HG03060 (cell line): ENCODE data around the gene TYW1.
"Not testable (repeated sequence)": the region's sequence is repeated elsewhere in the genome, so short reads cannot be mapped to it uniquely, and the experiment has no call there.

Source experiments
- ATAC-seq: cut with Tn5 transposase; IDR thresholded peaks from one replicate; pipeline ENCODE4 v1.9.1; 2021; ENCODE audit warnings: low read depth, moderate number of reproducible peaks; ENCODE audit not compliant: unreplicated experiment

The TYW1 gene

DNA sequence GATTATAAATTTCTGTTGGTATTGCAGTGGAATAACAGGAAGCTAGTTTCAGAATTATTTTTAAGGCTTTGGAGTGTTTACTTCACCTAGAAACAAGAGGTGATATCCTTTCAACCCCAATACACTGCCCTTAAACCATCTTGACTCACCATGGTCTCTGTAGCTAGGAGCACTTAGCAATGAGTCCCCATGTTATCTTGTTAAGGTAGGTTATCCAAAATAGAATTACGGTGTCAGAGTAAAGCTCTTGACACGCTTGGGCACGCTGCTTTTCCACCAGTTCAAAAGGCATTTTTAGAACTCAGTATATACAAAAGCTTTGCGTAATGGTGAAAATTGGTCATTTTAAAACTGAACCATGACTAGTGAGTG is 46.9 kb downstream of the TYW1 start:
- not testable (repeated sequence) for ATAC-seq

DNA sequence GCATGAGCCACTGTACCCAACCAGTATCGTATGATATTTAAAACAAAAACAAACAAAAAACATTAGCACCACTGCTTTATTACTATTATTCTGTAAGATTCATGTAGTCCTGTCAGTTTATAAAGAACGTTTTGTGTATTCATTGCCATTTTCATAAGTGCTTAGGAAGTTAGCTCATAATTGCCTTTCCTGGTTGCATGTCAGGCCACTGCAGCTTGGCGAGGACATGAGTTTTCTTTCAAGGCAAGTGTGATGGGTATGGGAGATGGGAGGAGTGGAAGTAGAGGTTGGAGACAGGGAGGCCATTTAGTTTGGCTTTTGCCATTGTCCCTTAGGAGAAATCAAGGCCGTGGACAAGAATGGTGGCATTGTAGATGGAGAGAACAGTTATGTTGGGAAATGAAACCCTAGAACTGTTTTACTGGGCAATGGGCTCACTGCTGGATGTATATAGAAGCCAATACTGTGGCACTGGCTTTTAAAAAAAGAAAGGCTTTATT is 48.9 kb downstream of the TYW1 start:
- no peak for ATAC-seq

DNA sequence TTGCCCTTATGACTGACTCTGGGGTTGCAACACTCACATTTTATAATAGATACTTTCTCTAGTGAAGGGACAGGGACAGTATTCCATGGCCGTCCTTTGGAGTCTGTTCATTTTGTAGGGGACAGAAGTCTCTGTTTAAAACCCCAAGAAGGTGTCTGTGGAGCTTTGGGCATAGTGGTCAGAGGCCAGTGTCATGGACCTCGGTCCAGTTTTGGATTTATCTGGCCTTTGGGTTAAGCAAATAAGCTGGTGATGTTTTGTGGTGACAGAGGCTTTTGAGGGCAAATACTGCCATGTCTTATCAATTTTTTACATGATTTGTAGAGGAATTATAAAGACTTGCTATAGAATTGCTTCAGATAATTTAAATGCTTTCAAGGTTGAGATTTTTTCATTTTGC is 50.2 kb downstream of the TYW1 start:
- ATAC-seq: not testable (repeated sequence)

DNA sequence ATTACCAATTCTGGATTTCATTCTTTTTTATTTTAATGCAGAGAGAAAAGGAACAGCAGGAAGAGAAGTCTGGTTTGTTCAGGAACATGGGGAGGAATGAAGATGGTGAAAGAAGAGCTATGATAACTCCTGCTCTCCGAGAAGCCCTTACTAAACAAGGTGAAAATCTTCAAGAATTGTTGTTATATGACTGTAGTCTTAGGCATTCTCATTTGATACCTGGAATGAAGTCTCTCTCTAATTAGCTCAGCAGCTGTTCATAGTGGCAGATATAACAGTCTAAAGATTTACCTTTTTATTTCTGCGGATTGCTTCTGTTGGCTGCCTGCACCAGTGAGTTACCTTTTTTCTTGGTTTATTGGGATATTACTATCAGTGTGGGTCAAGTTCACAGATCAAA is 53.3 kb downstream of the TYW1 start:
- not testable (repeated sequence) for ATAC-seq

DNA sequence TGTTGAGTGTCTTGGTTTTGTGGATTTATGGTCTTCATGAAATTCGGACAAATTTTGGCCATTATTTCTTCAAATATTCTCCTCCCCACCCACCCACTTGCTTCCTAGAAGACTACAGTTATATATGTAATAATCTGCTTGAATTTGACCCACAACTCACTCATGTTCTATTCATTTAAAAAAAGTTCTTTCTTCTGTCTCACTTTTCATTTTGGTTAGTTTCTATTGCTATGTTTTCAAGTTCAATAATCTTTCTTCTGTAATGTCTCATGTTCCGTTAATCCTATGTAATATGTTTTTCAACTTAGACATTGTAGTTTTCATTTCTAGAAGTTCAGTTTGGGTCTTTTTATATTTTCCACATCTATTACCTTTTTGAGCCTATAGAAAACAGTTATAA is 55.5 kb downstream of the TYW1 start:
- not testable (repeated sequence) for ATAC-seq

DNA sequence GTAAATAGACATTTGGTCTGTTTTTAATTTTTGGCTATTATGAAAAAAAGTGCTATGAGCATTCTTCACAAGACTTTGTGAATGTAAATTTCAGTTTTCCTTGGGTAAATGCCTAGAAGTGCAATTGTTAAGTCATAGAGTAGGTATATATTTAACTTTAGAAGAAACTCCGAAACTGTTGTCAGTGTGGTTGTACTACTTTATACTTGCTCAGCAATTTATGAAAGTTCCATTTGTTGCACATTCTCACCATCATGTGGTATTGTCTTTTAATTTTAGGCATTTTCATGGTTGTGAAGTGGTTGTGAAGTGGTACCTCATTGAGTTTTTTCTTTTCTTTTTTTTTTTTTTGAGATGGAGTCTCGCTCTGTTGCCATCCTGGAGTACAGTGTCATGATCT is 60.0 kb downstream of the TYW1 start:
- no peak for ATAC-seq

DNA sequence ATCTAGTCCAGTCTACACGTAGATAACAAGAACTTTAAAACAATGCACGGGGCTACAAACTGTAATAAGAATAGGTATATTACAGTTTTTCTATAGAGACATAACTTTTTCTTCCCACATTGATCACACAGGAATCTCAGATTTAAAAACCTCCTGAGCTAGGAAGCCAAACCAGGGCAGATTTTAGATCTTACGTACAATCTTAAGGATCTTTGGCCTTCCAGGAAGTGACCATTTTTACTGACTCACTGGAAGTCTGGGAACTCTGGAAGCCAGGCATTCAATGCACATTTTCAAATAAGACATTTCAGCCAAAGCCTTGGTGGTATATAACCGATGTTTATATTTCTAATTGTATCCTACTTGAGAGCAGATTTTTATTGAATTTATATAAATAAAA is 64.7 kb downstream of the TYW1 start:
- not testable (repeated sequence) for ATAC-seq

DNA sequence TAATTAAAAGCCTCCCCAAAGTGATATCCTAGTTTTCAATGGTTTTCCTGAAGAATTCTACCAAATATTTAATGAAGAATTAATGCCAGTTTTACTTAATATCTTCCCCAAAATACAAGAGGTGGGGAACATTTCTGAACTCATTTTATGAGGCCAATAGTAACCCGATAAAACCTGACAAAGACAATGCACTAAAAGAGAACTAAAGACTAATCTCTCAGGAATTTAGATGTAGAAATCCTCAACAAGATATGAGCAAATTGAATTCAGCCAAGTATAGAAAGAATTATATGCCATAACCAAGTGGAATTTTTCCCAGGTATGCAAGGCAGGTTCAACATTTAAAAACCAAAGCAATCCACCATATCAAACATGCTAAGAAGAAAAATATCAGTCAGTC is 66.2 kb downstream of the TYW1 start:
- ATAC-seq: not testable (repeated sequence)

DNA sequence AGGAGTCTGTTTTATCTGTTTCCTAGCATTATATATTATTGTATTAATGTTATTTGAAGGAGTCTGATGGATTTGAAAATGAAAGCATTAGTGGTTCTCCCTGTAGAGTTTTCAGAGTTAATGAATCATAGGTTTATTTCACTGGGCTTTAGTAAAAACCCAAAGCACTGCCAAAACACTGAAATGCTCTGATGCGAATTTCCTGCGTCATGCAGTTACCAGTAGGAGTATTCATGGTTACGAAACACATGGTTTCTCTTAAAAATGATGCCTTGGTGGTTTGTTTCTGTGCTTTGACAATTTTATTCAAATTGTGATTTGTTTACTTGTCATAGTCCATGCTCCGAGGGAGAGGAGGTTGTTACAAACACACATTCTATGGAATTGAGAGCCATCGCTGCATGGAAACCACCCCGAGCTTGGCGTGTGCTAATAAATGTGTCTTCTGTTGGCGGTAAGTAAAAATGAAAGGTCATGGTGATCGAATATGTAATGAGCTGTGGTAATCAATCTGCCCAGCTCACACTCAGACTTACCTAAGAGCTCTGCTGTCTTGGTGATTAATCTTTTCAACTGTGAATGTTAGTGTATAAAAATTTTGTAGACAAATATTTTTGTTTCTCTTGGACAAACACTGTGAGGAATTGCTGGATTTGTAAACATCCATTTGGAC is 70.5 kb downstream of the TYW1 start:
- ATAC-seq: not testable (repeated sequence)

DNA sequence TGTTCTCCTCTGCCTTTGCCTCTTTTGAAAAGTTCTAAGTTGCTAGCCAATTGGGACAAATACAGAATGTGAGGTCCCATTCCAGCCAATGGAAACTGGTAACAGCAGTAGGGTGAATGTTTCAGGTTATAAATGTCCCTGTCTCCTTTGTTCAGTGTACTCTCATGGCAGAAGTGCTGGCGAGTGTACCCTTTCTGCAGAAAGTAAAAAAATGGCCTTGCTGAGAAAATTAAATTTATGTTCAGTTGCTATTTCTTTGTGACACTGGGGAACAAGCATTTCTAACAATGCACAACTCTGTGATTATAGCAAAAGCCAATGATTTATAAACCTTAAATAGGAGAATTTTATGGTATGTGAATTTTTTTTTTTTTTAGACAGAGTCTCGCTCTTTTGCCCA is 79.5 kb downstream of the TYW1 start:
- ATAC-seq: not testable (repeated sequence)

DNA sequence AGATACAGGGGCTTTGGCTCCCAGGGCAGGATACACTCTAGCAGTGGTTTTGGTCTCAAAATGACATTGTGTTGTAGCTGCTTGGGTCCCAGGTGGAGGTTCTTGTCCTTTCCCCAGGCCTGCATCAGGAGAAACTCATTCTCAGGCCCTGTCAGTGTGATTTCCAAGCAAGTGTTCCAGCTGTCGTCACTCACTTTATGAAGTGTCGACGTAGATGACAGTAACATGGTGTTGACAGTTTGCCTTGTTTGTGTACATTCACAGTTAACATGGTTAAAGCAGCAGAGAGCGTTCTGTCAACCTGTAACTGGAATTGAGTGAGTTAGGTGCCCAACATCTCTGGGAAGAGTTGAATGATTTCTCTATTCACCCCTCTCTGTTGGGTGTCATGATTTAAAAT is 86.2 kb downstream of the TYW1 start:
- ATAC-seq: not testable (repeated sequence)

DNA sequence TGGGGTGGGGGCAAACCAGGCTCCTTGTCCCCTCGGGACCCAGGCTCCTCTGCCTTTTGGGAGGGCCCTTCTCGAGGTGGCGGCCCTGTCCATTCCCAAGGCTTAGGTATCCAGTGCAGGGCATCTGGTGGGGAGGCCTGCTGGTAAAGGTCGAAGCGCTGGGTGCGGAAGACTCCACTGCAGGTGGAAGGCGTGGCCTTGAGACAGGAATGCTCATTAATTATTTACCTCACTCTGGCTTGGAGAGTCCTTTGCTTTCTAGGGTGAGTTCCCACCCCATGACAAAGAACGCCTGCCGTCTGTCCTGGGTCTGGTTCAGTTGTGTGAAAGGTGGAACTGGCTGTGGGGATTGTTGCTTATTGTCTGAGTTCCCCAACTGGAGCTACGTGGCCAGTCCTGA is 92.6 kb downstream of the TYW1 start:
- not testable (repeated sequence) for ATAC-seq

DNA sequence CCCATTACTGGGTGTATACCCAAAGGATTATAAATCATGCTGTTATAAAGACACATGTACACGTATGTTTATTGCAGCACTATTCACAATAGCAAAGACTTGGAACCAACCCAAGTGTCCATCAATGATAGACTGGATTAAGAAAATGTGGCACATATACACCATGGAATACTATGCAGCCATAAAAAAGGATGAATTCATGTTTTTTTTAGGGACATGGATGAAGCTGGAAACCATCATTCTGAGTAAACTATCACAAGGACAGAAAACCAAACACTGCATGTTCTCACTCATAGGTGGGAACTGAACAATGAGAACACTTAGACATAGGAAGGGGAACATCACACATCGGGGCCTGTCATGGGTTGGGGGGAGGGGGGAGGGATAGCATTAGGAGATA is 94.4 kb downstream of the TYW1 start:
- ATAC-seq: not testable (repeated sequence)

DNA sequence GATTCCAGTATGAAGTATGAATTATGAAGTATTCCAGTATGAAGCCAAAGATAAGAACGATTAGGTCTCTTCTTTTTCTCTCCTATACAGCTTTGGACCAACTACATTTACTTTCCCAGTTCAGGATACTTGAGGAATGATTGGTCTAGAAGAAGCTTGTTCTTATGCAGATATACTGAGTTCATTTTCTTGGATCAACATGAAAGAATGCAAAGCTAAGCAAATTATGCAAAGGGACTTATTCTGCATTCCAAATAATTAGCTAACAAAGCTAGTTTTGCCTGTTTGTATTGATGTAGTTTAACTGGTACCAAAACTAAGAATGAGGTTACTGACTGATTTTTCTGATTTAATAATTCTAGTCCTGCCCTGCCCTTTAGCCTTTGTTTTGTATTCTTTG is 101.4 kb downstream of the TYW1 start:
- not testable (repeated sequence) for ATAC-seq

DNA sequence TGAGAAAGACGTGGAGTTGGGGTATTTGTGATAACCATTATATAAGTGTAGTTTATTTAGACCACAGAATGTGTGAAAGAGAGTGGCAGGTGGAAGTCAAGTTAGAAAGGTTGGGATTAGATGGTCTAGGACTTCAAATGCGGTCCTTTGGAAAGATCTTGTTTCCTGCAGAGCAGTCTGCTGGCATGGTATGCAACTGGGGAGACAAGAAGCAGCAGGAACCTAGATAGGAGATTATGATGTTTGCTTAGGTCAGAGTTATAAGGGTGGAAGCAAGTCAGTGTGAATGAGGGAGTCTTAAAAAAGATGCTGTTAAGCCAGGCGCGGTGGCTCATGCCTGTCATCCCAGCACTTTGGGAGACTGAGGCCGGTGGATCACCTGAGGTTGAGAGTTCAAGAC is 102.8 kb downstream of the TYW1 start:
- not testable (repeated sequence) for ATAC-seq

DNA sequence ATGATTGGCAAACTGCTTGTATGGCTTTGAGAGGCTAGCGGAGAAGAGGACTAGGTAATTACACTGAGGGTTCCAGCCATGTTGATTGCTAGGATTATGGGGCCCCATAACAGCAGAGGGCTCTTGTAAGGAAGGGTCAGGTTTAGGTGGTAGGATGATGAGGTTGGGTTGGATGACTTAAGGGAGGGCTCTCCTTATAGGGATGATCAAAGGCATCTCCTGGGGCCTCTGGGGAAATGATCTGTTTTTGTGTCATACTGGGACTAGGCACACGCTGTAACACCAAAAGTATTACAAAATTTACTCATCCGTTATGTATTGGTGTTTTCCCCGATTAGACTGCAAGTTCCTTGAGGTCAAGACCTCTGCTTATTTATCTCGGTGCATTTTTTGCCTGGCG is 103.4 kb downstream of the TYW1 start:
- ATAC-seq: not testable (repeated sequence)

DNA sequence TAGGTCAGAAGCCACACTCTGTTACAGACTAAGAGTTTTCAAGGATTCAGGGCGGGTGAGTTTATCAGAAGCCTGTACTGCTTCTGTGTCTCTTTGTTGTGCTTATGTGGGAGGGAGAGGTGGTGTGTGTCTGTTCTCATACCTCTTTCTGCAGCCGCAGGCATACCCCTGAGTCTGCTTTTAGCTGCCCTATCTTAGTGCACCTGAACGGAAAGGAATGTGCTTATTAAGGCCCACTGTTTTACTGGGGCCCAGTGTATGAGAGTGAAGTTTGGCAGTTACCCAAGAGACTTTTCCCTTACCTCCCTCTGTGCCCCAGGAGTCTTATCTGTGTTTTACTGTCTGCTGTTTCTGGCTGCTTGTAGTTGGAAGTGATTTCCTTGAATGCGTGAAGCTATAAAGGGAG is 104.3 kb downstream of the TYW1 start:
- no peak for ATAC-seq

DNA sequence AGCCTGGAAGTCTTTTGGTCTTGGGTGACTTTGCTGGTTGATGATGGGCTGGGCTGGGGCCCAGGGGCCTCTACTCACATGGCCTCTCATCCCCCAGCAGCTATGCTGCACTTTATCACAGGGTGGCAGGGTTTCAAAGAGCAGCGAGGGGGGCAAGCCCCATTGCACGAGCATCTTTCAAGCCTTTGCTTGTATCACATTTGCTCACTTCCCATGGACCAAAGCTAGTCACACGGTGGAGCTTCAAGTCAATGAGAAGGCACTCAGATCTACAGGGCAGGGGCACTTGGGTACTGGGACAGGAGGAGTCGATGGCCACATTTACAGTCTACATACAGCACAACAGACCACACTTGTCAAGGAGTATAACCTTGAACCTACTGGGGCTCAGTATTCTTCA is 108.3 kb downstream of the TYW1 start:
- ATAC-seq: not testable (repeated sequence)

DNA sequence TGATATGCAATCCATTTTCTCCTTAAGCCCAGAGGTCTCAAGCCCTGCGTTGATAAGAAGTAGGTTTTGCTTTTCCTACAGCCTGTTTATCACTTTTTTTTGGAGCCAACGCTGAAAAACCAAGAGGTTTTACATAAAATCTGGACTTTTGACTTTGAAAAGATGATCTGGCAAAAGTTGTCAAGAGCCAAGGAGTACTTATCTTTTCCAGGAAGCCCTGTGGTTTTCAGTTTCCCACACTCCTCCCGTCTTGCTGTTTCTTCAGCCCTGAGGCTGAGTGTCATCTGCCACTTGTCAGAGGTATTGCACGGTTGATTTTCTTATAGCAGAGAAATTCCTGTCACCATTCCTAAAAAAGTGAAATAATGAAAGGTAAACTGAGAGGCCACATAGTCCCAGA is 108.7 kb downstream of the TYW1 start:
- ATAC-seq: no peak

DNA sequence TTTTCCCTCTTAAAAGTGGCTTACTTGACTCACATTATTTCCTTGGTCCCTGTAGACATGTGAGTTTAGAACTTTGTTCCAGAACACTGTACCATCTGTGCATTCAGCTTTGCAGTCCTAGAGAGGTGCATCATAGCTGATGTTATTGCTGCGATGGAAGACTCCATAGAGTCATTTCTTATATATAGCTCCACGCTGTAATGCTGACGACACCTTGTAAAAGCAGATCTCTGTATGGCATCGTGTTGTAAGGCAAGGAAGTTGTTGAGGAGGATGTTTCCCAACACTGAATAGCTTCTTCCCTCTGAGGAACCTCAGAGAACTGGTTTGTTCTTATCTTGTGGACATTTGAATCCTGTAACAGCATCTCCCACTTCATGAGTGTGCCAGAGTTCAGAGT is 109.6 kb downstream of the TYW1 start:
- not testable (repeated sequence) for ATAC-seq

DNA sequence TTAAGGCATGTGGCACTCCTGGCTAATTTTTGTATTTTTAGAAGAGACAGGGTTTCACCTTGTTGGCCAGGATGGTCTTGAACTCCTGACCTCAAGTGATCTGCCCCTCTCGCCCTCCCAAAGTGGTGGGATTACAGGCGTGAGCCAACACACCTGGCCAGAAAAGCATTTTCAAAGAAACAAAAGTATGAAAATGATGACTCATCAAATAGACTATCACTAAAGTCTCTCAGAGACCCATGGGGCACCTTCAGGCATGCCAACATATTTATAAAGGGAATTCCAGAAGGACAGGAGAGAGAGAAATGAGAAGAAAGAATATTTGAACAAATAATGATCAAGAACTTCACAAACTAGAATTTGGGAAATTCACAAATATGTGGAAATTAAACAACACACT is 114.7 kb downstream of the TYW1 start:
- not testable (repeated sequence) for ATAC-seq

DNA sequence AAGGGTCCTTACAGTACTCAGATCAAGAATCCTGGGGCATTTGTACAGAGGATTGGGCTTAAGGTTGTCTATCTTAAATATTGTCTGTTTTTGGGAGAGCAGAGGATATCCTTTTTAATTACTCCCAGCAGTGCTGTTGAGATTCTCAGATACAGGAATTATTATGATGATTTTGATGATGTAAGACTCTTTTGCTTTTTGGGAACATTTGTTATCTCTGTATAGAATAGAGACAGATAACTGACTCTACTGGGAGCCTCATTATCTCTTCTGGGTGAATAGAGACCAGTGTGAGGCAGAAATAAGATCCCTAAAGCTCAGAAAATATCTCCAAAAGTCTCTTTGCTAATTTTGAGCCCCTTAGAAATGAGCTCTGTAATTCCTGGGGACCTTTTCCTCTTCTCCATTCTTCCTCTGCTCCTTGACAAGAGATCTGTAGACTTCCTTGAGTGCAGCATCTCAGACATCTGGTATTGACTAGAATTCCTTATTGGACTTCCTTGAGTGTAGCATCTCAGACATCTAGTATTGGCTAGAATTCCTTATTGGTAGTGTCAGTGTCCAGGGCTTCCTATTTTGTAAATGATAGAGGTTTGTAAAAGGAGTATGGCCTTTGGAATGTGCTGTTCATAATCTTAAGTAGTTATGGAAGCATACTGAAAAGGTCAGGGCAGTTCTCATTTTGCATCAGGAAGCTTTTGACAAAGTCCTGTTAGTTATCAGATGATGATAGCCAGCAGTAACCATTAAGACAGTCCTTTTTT is 118.0 kb downstream of the TYW1 start:
- ATAC-seq: not testable (repeated sequence)
